Activated naive CD4-positive, alpha-beta T cell treated with anti-CD3 and anti-CD28 coated beads, Interleukin-2, amount 50 U/mL, for 72 hours (primary cell): ENCODE measurements around the gene ARL15. TPM values are rescaled to one million over a fixed set of nuclear protein-coding genes. Genes with fewer than 3 reads are reported as not detected.
"Not testable (repeated sequence)": the region's sequence is repeated elsewhere in the genome, so short reads cannot be mapped to it uniquely, and the experiment has no call there.

Experiments
- ATAC-seq, 2 donors: fragments of 150-1000 bp; cut with Tn5 transposase; 2 replicates each; pipeline ENCODE4 v1.10.0; 2021; ENCODE audit warnings: mild to moderate bottlenecking in 2 of 2, moderate library complexity in 2 of 2
- DNase-seq, 2 donors: peaks; one replicate each; pipeline ENCODE4 v3.0.0; 2021 to 2022; ENCODE audit warnings: low spot score in 2 of 2
- H3K27ac Mint-ChIP-seq, 2 donors: one replicate each; pipeline ENCODE4 v1.8.0; 2022; ENCODE audit warnings: mild to moderate bottlenecking in 2 of 2, mixed read lengths in 2 of 2
- H3K36me3 Mint-ChIP-seq, 2 donors: one replicate each; pipeline ENCODE4 v1.8.0; 2022; ENCODE audit warnings: mixed read lengths in 2 of 2
- H3K9me3 Mint-ChIP-seq, 2 donors: one replicate each; pipeline ENCODE4 v1.8.0; 2022; ENCODE audit warnings: mixed read lengths in 2 of 2
- total RNA-seq, 2 donors: library from RNA; stranded (reverse); gene quantifications; one replicate each; pipeline ENCODE4 v1.2.3, GENCODE V29; 2022

ARL15 gene
- total RNA-seq, 2 donors from 2014 or later: 7.1 to 10.2 TPM

DNA sequence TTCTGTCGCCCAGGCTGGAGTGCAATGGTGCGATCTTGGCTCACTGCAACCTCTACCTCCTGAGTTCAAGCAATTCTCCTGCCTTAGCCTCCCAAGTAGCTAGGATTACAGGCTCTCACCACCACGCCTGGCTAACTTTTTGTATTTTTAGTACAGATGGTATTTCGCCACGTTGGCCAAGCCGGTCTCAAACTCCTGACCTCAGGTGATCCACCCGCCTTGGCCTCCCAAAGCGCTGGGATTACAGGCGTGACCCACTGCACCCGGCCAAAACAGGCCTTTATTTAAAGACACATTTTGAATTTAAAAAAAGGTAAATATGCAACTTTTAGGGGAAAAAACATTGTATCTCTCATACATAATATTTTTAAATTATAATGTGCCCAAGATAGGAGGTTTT, 266.1 kb downstream of the ARL15 start:
- not testable (repeated sequence) for H3K9me3 Mint-ChIP-seq, DNase-seq, ATAC-seq, H3K36me3 Mint-ChIP-seq, H3K27ac Mint-ChIP-seq

DNA sequence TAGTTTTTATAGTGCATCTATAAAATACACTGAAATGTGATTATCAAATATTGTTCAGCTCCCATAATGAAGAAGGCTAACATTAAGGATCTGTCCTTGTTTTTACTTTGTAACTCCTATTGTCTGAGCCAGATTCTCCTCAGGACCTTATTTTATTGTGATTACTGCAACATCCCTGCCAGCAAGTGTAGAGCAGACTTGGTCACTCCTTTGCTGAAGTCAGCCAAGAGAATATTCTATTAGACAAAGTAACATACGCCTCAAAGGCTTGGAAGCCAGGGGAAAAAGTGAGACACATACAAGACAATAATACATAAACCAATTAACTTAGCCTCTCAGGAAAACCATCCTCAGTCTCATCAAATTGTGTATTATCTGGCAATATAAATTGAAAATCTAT, 269.6 kb downstream of the ARL15 start:
- Mint-ChIP-seq H3K36me3 (no peaks in the 10 kb centered on the region), H3K27ac (no peak overlapping the region), H3K9me3 (no peaks in the 10 kb centered on the region)
- DNase-seq (no peak), ATAC-seq (no peak)

DNA sequence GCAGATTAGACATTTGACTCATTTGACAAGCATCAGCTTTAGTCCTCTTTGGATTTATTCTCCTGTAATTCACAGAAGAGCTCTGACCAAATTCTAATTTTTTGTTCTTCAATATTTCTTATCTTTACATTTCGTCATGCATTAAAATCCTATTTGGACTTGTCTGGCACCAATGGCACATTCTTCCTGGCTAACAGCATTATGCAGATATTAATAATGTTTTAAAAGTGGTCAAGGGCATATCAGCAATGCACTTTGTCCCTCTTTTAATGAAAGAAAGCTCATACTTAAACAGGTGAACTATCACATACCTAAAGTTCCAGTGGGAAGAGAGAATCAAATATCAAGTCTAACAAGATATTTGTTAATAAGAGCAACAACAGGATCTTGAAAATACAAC, 270.4 kb downstream of the ARL15 start:
- DNase-seq (no peak), ATAC-seq (no peak)
- Mint-ChIP-seq H3K9me3 (no peaks in the 10 kb centered on the region), H3K27ac (no peak overlapping the region), H3K36me3 (no peaks in the 10 kb centered on the region)

DNA sequence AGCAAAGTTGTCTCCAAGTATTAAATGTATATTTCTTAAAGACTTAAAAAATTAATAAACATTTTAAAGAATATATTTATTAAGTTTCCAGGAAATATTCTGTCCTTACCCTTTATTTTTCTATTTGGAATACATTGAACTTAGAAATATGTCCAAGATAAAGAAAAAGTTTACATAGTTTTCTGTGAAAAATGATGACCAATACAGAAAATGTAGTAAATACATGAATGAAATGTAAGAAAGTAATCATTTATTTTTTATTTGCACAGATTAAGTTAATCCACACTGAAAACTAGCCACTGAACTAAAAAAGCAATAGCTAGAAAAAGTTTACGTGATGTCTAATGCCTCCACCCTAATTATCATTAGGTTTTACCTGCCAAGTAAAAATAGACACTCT, 273.2 kb downstream of the ARL15 start:
- Mint-ChIP-seq H3K27ac (no peak overlapping the region), H3K9me3 (no peaks in the 10 kb centered on the region), H3K36me3 (no peaks in the 10 kb centered on the region)
- ATAC-seq (no peak), DNase-seq (no peak)

DNA sequence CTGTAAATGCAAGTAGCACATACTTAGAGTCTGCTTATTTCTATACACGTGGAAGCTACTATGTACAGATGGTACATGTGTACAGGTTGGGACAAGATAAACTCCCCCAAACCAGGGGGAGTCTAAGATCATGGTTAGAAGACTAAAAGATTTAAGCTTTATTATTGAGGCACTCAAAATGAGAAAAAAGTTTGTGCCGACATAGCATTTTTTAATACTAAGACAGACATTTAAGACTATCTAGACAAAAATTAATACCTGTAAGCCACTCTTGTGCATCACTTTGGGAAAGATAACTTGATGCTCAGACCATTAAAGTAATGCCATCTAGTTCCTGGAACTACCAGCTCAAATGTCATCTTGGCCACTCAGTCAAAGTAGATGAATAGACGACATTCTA, 279.4 kb downstream of the ARL15 start:
- ATAC-seq: no peak
- H3K36me3 Mint-ChIP-seq: peaks cover 0 to 10% of the 10 kb centered on the region in 2 donors
- peaks cover 0 to 3% of the 10 kb centered on the region in 2 donors for H3K9me3 Mint-ChIP-seq
- no peak for DNase-seq
- H3K27ac Mint-ChIP-seq: no peak overlapping the region

DNA sequence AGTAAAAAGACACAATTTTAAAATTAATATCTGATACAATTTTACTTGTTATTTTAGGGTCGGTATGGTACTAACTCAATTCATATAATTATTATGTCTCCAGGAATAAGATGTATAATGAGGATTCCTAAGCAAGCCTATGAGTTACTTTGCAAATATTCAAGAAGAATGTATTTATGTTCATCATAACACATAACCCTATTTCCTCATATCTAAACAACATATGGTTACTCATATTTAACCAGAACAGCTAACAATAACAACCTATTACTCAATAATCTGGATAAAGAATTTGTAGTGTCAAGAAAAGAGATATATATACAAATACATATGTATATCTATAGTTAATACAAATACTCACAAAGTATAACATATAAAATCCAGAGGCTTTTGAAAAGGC, 285.9 kb downstream of the ARL15 start:
- H3K36me3 Mint-ChIP-seq: no peaks in the 10 kb centered on the region

DNA sequence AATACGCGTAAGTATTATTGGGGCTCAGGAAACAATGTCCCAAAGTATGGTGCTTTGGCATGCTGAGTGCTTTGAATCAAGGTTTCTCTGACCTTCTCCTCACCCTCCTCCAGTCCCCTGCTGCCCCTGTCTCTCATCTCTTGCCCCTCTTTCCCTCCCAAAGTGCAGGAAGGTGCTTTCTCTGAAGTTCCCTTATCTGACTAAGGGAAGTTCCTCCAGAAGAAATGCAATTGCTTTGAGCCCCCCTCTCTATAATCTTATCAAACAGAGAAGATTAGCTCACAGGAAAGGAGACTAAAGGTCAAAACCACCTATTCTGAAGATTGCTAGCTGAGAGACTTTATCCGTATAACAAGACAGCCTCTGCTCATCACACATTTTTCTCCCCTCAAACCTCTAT, 288.1 kb downstream of the ARL15 start:
- DNase-seq: no peak
- peak overlapping the region in 1 of 2 donors; percentile 81 for H3K27ac Mint-ChIP-seq
- peaks cover under 1 to 6% of the 10 kb centered on the region in 2 donors for H3K36me3 Mint-ChIP-seq
- ATAC-seq: peak; percentile 14 to 34
- H3K9me3 Mint-ChIP-seq: peaks cover 0 to 5% of the 10 kb centered on the region in 2 donors

More for the DNA sequence above, 285.9 kb downstream of the ARL15 start:
- H3K27ac Mint-ChIP-seq: no peak overlapping the region
- ATAC-seq: no peak
- no peak for DNase-seq
- peaks cover 0 to 5% of the 10 kb centered on the region in 2 donors for H3K9me3 Mint-ChIP-seq

DNA sequence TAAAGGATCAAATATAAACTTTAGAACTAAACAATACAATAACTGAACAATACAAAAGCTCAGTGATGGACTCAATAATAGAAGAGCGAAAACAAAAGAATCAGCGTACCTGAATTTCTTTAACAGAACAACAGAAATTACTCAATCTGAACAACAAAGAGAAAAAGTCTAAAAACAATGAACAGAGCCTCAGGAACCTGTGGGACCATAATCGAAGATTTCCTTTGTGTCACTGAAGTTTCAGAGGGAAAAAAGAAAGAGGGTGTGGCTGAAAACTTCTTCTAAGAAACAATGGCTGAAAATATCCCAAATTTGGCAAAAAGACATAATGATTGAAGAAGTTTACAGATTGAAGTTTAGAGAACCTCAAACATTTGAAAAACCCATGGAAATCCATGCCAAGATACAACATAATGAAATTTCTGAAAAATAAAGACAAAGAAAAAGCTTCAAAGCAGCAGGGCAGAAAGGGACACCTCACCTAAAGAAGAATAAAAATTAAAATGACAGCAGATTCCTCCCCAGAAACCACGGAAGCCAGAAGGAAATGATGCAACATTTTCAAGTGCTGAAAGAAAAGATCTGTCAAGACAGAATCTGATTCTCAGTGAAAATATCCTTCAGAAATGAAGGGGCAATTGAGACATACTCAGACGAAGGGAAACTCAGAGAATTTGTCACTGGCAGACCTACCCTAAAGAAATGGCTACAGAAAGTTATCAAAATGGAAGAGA, 288.8 kb downstream of the ARL15 start:
- ATAC-seq (peak; percentile 79 to 88), DNase-seq (no peak)
- Mint-ChIP-seq H3K36me3 (peaks cover 6 to 12% of the 10 kb centered on the region in 2 donors), H3K9me3 (peaks cover 0 to 5% of the 10 kb centered on the region in 2 donors), H3K27ac (peak overlapping the region; percentile 72 to 81)

DNA sequence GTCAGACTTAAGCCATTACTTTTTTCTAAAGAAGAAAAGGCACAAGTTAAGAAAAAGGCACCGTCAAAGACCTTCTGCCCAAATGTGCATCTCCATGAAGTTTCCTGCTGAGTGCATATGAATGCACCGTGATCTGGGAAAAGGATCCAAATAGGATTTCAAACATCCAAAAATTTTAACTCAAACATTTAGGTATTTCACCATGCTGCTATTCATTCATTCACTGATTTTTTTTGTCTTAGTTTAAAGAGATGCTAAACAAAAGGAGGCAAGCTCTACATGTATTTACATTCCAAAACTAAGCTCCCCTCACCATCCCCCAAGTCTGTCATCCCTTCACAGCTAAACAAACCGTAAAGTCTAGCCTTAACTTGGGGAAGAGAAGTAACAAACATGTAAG, 291.9 kb downstream of the ARL15 start:
- H3K36me3 Mint-ChIP-seq: peaks cover 30 to 32% of the 10 kb centered on the region in 2 donors
- H3K9me3 Mint-ChIP-seq: peaks cover 10 to 18% of the 10 kb centered on the region in 2 donors
- no peak for ATAC-seq
- H3K27ac Mint-ChIP-seq: no peak overlapping the region
- DNase-seq: no peak

DNA sequence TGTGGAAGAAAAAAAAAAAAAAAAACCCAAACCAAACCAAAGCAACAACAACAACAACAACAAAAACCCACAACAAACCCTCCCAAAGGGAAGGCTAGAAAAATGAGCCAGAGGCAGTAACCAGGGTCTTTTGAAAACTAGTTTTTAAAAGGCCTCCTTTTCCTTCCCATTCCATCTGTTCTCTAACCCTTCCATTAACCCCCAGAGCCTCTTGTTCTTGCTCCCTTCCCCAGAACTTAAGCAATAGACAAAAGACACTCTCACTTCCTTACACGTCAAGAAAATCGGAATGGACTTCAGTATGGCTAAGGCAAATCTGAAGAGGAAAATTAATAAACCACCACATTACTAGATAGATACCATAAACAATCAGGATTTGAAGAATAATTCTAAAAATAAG, 292.8 kb downstream of the ARL15 start:
- ATAC-seq (no peak), DNase-seq (no peak)
- H3K27ac Mint-ChIP-seq: no peak overlapping the region
- H3K9me3 Mint-ChIP-seq: peaks cover 10 to 15% of the 10 kb centered on the region in 2 donors
- H3K36me3 Mint-ChIP-seq: peaks cover 30 to 33% of the 10 kb centered on the region in 2 donors

DNA sequence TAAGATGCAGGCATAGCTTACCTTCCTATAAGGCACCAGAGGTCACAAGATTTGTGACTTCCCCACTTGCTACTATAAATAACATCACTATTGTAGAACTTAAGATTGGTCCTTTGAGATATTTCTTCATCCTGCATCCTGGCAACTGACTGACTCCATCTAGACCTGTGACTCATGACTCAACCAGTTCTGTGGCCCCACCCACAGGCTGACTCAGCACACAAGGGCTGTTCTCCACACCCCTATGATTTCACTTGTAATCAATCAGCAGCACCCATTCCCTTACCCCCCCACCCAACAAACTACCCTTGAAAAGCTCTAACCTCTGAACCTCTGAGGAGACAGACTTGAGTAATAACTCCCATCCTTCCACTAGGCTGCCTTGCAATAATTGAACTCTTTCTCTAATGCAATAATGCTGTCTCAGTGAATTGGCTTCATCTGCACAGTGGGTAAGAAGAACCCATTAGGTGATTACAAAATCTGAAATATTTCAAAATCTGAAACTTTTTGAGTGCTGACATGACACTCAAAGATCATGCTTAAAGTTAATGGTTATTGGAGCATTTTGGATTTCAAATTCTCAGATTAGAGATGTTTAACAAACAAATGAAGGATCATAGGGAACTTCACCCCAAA, 296.7 kb downstream of the ARL15 start:
- Mint-ChIP-seq H3K9me3 (peaks cover 10 to 15% of the 10 kb centered on the region in 2 donors), H3K27ac (no peak overlapping the region), H3K36me3 (peaks cover 30 to 33% of the 10 kb centered on the region in 2 donors)
- peak; percentile 72 to 85 for ATAC-seq
- peak in 1 of 2 donors; percentile 8 for DNase-seq

DNA sequence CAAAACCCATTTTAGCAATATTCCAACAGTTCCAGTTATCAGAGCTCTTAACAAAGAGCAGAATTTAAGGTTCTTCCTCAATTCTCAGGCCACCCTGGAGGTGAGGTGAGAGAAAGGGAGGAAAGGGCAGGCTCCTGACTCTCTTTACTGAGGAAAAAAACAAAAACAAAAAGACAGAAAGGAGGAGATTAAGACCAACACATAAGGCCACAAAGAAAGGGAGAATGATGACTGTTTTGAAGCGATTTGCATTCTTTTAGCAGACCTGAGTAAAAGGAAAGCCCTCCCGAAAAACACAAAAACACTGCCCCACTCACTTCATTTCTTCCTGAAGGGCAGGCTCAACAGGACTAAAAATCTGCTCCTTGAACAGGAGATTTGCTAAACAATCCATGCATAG, 300.5 kb downstream of the ARL15 start:
- Mint-ChIP-seq H3K36me3 (peaks cover 11 to 16% of the 10 kb centered on the region in 2 donors), H3K27ac (no peak overlapping the region), H3K9me3 (peaks cover 10 to 14% of the 10 kb centered on the region in 2 donors)
- no peak for DNase-seq
- no peak for ATAC-seq

DNA sequence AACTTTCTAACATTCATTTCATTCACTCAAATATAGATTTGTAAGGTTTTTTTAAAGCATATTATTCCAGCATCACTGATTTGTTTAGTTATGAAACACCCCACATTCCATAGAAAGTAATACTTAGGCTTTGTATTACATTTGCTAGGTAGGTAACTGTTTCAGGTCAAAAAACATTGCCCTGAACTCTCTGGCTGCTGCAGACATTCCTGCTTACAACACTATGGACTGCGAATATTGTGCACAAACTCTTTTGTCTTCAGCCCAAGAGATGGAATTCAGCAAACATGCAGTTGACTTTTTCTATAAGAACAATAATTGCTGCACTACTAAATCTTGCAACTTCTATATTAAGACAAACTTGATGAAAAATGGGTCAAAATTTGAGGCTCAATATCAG, 301.0 kb downstream of the ARL15 start:
- Mint-ChIP-seq H3K9me3 (peaks cover 5 to 10% of the 10 kb centered on the region in 2 donors), H3K27ac (no peak overlapping the region), H3K36me3 (peaks cover 7 to 11% of the 10 kb centered on the region in 2 donors)
- ATAC-seq (no peak), DNase-seq (no peak)

DNA sequence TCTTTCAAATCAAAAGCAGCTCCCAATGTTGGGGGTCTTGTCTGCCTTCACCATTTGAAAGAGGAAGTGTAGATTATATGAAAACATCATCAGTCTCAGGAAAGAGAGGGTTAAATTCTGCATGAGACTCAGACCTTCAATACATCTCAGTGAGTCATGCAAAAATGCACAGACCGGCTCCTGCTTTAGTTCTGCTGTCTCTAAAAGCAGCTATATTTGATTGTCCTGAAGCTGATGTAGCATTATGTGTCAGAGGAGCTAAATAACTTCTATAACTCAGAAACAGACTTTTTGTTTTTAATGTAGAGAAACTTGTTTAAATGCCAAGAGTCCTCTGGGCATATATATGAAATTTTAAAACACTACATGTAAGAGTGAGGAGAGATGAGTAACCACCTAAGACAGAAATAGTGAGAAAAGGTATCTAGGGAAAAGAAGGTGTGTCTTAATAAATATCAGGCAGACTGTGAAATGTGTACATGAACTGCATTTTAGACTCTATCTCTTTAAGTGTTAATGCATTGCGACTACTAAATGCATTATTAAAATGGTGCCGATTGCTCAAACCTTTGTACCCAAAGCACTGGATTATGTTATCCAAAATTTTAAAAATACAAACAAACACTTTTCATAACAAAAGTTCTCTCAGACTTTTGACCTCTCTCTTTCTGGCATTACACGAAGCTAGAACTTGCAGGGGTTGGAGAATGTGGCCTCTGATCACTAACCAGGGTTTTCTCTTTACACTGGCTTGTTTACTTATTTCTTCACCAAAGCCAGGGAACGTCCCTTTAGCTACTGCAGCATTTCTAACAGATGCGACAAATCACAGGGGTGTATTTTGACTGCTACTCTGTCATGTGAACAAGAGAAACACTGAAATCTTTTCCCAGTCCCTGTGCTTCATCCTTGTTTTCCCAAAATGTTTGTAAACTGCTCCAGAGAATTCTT, 302.3 kb downstream of the ARL15 start:
- no peak overlapping the region for H3K27ac Mint-ChIP-seq
- no peaks in the 10 kb centered on the region for H3K9me3 Mint-ChIP-seq
- no peaks in the 10 kb centered on the region for H3K36me3 Mint-ChIP-seq
- DNase-seq: no peak
- peak in 1 of 2 donors; percentile 43 for ATAC-seq

DNA sequence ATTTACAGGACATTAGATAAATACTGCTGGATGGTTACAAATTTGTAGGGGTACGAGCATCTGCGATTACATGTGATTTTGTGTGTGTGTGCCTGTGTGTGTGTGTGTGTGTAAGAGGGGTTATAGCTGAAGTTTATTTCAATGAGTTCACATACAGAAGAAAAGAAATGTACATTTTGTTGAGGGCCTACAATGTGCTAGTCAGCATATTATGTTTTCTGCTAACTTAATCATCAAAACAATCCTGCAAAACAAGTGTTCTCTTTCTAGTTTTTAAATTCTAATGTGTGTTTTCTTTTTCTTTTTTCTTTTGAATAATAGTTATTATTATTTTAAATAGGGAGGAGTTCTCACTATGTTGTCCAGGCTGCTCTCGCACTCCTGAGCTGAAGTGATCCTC, 305.7 kb downstream of the ARL15 start:
- DNase-seq (no peak), ATAC-seq (no peak)
- no peak overlapping the region for H3K27ac Mint-ChIP-seq
- H3K36me3 Mint-ChIP-seq: no peaks in the 10 kb centered on the region
- H3K9me3 Mint-ChIP-seq: no peaks in the 10 kb centered on the region

DNA sequence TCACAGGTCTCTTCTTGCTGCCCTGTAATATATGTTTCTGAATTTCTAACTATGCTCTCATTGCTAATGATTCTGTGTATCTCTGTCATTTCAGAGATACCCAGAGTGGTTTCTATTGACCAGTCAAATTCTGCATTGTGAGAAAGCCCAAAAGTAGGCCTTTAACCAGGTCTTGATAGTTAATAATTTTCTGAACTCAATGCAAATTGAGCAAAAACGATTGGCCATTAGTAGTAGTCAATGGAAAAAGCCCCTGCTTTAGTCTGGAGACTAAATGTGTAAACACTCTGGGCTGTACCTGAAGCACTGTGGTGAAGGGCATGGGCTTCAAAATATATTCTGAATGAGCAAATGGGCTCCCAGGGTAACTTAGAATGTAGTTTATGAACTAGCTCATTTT, 307.6 kb downstream of the ARL15 start:
- peaks cover 0 to 4% of the 10 kb centered on the region in 2 donors for H3K9me3 Mint-ChIP-seq
- no peak for ATAC-seq
- H3K27ac Mint-ChIP-seq: no peak overlapping the region

More for the DNA sequence above, 307.6 kb downstream of the ARL15 start:
- no peak for DNase-seq
- no peaks in the 10 kb centered on the region for H3K36me3 Mint-ChIP-seq
